Activated B cell treated with CpG ODN at 0.5 μM for 24 hours (primary cell): ENCODE data around the gene PHACTR1. TPM values are rescaled to one million over a fixed set of nuclear protein-coding genes. Genes with fewer than 3 reads are reported as not detected.

Experiments used
- ATAC-seq: fragments of 200-7000 bp; cut with Tn5 transposase; one replicate; pipeline ENCODE4 v1.10.0; 2021; ENCODE audit warnings: low read depth, mild to moderate bottlenecking, moderate library complexity
- CTCF ChIA-PET: fragments of 350-600 bp; sonication (Branson Sonifier 250); formaldehyde crosslinking; loops from one replicate; lab custom pipeline; 2021; ENCODE audit warnings: antibody characterized with exemption; lab: Charles Lee
- POLR2A ChIA-PET: fragments of 350-600 bp; sonication (Branson Sonifier 250); formaldehyde crosslinking; loops from one replicate; lab custom pipeline; 2021; ENCODE audit warnings: antibody characterized with exemption; lab: Charles Lee
- DNase-seq: peaks from one replicate; pipeline ENCODE4 v3.0.0; 2022
- H3K27ac Mint-ChIP-seq: one replicate; pipeline ENCODE4 v1.8.0; 2020; ENCODE audit warnings: mixed read lengths
- H3K27me3 Mint-ChIP-seq: one replicate; pipeline ENCODE4 v1.8.0; 2021; ENCODE audit warnings: mixed read lengths
- H3K36me3 Mint-ChIP-seq: one replicate; pipeline ENCODE4 v1.8.0; 2021; ENCODE audit warnings: low read depth, mixed read lengths
- H3K4me1 Mint-ChIP-seq: one replicate; pipeline ENCODE4 v1.8.0; 2021; ENCODE audit warnings: mixed read lengths
- H3K4me3 Mint-ChIP-seq: one replicate; pipeline ENCODE4 v1.8.0; 2020; ENCODE audit warnings: mild to moderate bottlenecking, mixed read lengths
- H3K9me3 Mint-ChIP-seq: one replicate; pipeline ENCODE4 v1.8.0; 2020; ENCODE audit warnings: mixed read lengths
- intact Hi-C: fragments of 100-400 bp; cut with micrococcal nuclease; formaldehyde crosslinking; loops from one replicate; pipeline ENCODE4 v1.15.1; 2024
- total RNA-seq: library from RNA; stranded (reverse); gene quantifications from 2 replicates; pipeline ENCODE4 v1.2.3, GENCODE V29; 2022
- TF ChIP-seq, protein P1 (sequence below): fragments of 200-600 bp; IDR thresholded peaks from one replicate; pipeline ENCODE4 v1.8.0; 2022; ENCODE audit warnings: antibody characterized with exemption, mild to moderate bottlenecking

PHACTR1 gene
- total RNA-seq, 1 donor from 2014 or later = 115 TPM

DNA sequence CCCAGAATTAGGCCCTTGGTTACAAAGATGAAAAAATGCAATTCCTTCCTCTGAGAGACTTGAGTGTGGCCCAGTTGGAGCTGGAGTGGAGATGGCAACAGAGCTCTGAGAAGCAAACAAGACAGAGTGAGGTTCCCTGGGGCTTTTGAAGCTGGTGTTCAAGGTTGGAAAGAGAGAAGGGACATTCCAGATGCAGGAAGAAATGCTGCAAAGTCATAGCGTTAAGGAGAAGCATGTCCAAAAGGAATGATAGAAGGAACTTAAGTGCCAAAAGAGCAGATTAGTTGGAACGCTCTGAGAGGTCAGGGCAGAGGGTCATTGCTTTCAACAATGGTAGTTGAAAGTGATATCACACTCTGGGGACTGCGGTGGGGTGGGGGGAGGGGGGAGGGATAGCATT lies 360.0 kb downstream of the PHACTR1 start:
- TF ChIP-seq, protein P1, sequence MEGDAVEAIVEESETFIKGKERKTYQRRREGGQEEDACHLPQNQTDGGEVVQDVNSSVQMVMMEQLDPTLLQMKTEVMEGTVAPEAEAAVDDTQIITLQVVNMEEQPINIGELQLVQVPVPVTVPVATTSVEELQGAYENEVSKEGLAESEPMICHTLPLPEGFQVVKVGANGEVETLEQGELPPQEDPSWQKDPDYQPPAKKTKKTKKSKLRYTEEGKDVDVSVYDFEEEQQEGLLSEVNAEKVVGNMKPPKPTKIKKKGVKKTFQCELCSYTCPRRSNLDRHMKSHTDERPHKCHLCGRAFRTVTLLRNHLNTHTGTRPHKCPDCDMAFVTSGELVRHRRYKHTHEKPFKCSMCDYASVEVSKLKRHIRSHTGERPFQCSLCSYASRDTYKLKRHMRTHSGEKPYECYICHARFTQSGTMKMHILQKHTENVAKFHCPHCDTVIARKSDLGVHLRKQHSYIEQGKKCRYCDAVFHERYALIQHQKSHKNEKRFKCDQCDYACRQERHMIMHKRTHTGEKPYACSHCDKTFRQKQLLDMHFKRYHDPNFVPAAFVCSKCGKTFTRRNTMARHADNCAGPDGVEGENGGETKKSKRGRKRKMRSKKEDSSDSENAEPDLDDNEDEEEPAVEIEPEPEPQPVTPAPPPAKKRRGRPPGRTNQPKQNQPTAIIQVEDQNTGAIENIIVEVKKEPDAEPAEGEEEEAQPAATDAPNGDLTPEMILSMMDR = no peak
- Mint-ChIP-seq H3K9me3 (no peaks in the 10 kb centered on the region), H3K27ac (no peak overlapping the region), H3K4me1 (no peaks in the 10 kb centered on the region), H3K27me3 (peaks cover 15% of the 10 kb centered on the region), H3K4me3 (no peak overlapping the region), H3K36me3 (no peaks in the 10 kb centered on the region)
- DNase-seq (no peak), ATAC-seq (no peak)
- ChIA-PET POLR2A (no interaction called here), CTCF (no interaction called here)
- intact Hi-C loops = no loop called here

DNA sequence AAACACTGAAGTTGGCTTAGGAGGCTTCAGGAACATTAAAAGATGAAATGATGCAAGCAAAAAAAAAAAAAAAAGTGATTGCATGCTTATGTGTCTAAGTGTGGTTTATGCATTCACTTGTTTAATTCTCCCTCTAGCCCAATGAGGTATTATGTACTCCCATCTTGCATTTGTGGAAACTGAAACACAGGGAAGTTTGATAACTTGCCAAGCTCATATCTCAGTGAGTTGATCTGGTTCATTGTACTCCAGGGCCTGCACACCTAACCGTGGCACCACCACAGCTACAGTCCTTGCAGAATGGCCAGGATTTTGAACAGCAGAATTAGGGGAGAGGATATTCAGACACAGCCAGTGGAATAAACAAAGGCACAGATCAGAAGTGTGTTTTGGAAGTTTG lies 360.6 kb downstream of the PHACTR1 start:
- intact Hi-C loops = no loop called here
- DNase-seq (no peak), ATAC-seq (no peak)
- TF ChIP-seq, protein P1 = no peak
- H3K27ac Mint-ChIP-seq = no peak overlapping the region
- peaks cover 16% of the 10 kb centered on the region for H3K27me3 Mint-ChIP-seq
- POLR2A ChIA-PET = no interaction called here
- no peak overlapping the region for H3K4me3 Mint-ChIP-seq
- H3K36me3 Mint-ChIP-seq = no peaks in the 10 kb centered on the region
- CTCF ChIA-PET = no interaction called here
- no peaks in the 10 kb centered on the region for H3K9me3 Mint-ChIP-seq
- no peaks in the 10 kb centered on the region for H3K4me1 Mint-ChIP-seq

DNA sequence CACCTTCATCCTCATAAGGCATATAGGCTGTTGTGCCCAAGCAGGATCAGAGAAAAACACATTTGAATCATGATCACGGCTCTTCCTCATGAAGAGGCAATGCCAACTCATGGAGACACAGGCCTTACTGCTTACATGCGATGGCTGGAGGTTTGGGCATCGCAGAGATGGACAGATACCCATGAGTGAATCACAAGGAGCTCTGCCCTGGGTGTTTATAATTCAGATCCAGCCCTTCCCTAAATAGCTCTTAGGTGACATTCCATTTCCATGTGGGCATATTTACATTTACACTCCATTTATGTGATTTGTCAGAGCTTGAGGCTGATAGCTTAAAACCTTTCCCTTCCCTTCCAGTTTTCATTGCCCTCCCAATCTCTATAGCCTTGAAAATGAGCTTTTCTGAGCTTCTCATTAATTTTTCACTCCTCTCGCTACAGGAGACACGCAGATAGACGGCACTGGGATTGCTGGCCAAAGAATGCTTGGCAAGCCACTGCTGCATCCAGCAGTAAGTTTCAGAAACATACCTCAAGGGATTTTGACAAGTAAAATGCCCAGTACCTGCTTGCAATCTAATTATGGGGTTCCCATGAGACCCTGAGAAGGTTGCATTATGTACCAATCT lies 362.6 kb downstream of the PHACTR1 start:
- DNase-seq = no peak
- Mint-ChIP-seq H3K27me3 (peaks cover 17% of the 10 kb centered on the region), H3K4me3 (no peak overlapping the region), H3K9me3 (peaks cover 2% of the 10 kb centered on the region), H3K27ac (no peak overlapping the region), H3K36me3 (no peaks in the 10 kb centered on the region), H3K4me1 (no peaks in the 10 kb centered on the region)
- ATAC-seq = no peak
- intact Hi-C loops = no loop called here
- POLR2A ChIA-PET = no interaction called here
- CTCF ChIA-PET = no interaction called here
- TF ChIP-seq, protein P1 = no peak

DNA sequence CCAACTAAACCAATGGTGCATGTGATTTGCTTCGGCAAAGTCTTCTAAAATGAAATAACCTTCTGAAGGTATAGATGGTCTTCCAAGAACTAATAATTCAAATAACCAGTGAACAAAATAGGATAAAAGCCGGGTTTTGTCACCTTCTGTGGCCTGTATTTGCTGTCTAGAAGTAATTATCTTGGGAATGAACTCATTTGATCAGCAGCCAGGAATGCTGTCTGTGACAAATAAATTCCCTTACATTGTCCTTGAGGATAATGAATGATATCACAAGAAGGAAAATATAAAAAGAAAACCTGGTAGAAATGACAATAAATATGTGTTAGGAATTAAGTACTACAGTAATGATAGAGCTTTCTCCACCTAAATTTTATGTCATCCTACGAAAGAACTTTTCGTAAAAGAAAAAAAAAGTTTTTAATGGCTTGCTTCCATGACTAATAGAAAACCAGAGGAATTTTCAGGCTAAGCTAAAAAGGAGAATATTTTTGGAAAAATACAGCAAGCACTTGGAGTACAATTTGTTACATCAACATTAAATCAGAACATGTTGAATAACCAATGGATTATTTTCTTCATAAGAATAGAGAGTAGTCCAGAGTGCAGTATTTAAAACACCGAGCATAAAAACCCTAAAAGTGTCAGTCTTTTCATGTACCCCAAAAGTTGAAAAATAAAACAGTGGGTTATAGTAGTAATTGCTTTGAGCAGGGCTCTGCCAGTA lies 364.1 kb downstream of the PHACTR1 start:
- no peaks in the 10 kb centered on the region for H3K36me3 Mint-ChIP-seq
- no peak overlapping the region for H3K27ac Mint-ChIP-seq
- H3K27me3 Mint-ChIP-seq = peaks cover 15% of the 10 kb centered on the region
- DNase-seq = no peak
- ATAC-seq = no peak
- POLR2A ChIA-PET = no interaction called here
- H3K4me3 Mint-ChIP-seq = no peak overlapping the region
- CTCF ChIA-PET = no interaction called here
- intact Hi-C loops = no loop called here
- no peaks in the 10 kb centered on the region for H3K4me1 Mint-ChIP-seq
- H3K9me3 Mint-ChIP-seq = peaks cover 2% of the 10 kb centered on the region
- TF ChIP-seq, protein P1 = no peak

DNA sequence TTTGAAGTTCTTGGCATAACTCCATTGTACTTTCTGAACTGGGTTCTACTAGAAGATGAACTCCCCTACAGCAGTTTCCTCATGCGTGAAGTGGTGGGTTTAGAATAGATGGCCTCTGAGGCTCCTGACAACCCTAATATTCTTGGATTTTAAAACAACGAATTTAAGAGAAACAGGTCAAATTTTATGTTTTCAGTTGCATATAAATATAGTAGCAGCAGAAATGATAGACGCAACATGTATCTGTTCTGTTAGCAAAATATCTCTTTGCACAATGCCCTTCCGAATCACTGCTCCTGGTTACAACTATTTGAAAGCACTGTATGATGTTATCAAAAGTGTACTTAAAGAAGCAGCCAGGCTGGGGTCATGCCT lies 364.6 kb downstream of the PHACTR1 start:
- H3K27ac Mint-ChIP-seq = no peak overlapping the region
- H3K9me3 Mint-ChIP-seq = peaks cover 2% of the 10 kb centered on the region
- DNase-seq = no peak
- CTCF ChIA-PET = no interaction called here
- H3K4me3 Mint-ChIP-seq = no peak overlapping the region
- no peak for ATAC-seq
- H3K36me3 Mint-ChIP-seq = no peaks in the 10 kb centered on the region
- H3K4me1 Mint-ChIP-seq = no peaks in the 10 kb centered on the region
- intact Hi-C loops = no loop called here
- H3K27me3 Mint-ChIP-seq = peaks cover 15% of the 10 kb centered on the region
- TF ChIP-seq, protein P1 = no peak
- POLR2A ChIA-PET = no interaction called here
